DND-41 (cell line): Measurements from ENCODE around the gene LONP2.

ENCODE experiments used
- CTCF ChIP-seq: IDR thresholded peaks from 2 replicates; pipeline ENCODE4 v1.5.1; 2012; ENCODE audit warnings: borderline replicate concordance, low read length, moderate library complexity, mild to moderate bottlenecking; ENCODE audit not compliant: poor library complexity, severe bottlenecking; ENCODE audit errors: extremely low read depth
- EZH2 ChIP-seq: IDR thresholded peaks from 3 replicates; pipeline ENCODE4 v1.6.1; 2012; ENCODE audit warnings: borderline replicate concordance, low read depth, mild to moderate bottlenecking, moderate library complexity, low read length, inconsistent platforms; ENCODE audit not compliant: severe bottlenecking

GRCh38 chr16:48212033-48212432 is 32.1 kb upstream of the LONP2 start:
- TF ChIP-seq CTCF (no peak), EZH2 (no peak)
